ENCODE data around the gene HPGD.

HPGD gene

DNA sequence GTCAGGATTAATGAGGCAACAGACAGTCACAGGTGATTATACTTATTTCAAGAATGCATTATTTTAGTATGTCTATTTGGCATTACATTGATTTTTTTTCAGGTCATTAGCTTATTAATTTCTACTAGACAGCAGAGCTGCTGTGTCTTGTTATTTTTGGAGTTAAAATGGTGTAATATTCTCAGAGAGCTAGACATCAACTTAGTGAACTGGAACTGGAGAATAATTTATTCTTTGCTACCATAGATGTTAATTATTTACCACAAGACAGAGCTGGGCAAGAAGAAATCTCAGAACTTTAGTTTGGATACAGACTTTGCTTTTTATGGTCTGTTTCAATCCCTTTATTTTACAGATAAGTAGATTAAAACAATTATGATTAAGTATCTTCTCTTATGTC is 10.2 kb upstream of the HPGD start:
- no peak overlapping the region for H2AFZ ChIP-seq (ENCODE audit: low read depth, low read length, severe bottlenecking)
- no peak overlapping the region for H3K9ac ChIP-seq (ENCODE audit: low read length)
- no peak overlapping the region for H3K4me2 ChIP-seq (ENCODE audit: low read depth, low read length, poor library complexity, severe bottlenecking)
- H3F3A ChIP-seq (ENCODE audit: insufficient read depth) = no peaks in the 10 kb centered on the region
- TF ChIP-seq EZH2phosphoT487 (conservative IDR thresholded peaks at IDR 0.05; ENCODE audit: low read length) = no peak
- TF ChIP-seq CTCF (IDR thresholded peaks at IDR 0.05; ENCODE audit: insufficient read depth, low read length, poor library complexity, severe bottlenecking) = no peak
- H3K4me3 ChIP-seq (ENCODE audit: insufficient read depth, low read length, poor library complexity, severe bottlenecking) = no peak overlapping the region
- H3K27ac ChIP-seq (ENCODE audit: low read depth, low read length) = no peak overlapping the region
- no peaks in the 10 kb centered on the region for H4K20me1 ChIP-seq (ENCODE audit: low read depth, low read length)
- H3K27me3 ChIP-seq (ENCODE audit: low read length) = no peaks in the 10 kb centered on the region
- no peaks in the 10 kb centered on the region for H3K9me2 ChIP-seq (replicated peaks; ENCODE audit: insufficient read depth, low read length)
- no peaks in the 10 kb centered on the region for H3K9me3 ChIP-seq (ENCODE audit: insufficient read depth, low read length)
- H3K79me2 ChIP-seq (ENCODE audit: insufficient read depth, low read length) = no peaks in the 10 kb centered on the region
- H3K36me3 ChIP-seq (ENCODE audit: low read length) = no peaks in the 10 kb centered on the region

GRCh38 chr4:174531486-174531885 is 9.2 kb upstream of the HPGD start:
- Histone ChIP-seq H3K9ac (ENCODE audit: low read length) (no peak overlapping the region), H3K27ac (ENCODE audit: low read depth, low read length) (no peak overlapping the region), H3K9me2 (replicated peaks; ENCODE audit: insufficient read depth, low read length) (no peaks in the 10 kb centered on the region), H3K9me3 (ENCODE audit: insufficient read depth, low read length) (no peaks in the 10 kb centered on the region), H3F3A (ENCODE audit: insufficient read depth) (no peaks in the 10 kb centered on the region), H3K4me3 (ENCODE audit: insufficient read depth, low read length, poor library complexity, severe bottlenecking) (no peak overlapping the region), H3K79me2 (ENCODE audit: insufficient read depth, low read length) (no peaks in the 10 kb centered on the region), H2AFZ (ENCODE audit: low read depth, low read length, severe bottlenecking) (no peak overlapping the region), H4K20me1 (ENCODE audit: low read depth, low read length) (no peaks in the 10 kb centered on the region), H3K36me3 (ENCODE audit: low read length) (no peaks in the 10 kb centered on the region), H3K27me3 (ENCODE audit: low read length) (no peaks in the 10 kb centered on the region), H3K4me2 (ENCODE audit: low read depth, low read length, poor library complexity, severe bottlenecking) (no peak overlapping the region)
- TF ChIP-seq EZH2phosphoT487 (conservative IDR thresholded peaks at IDR 0.05; ENCODE audit: low read length) (no peak), CTCF (IDR thresholded peaks at IDR 0.05; ENCODE audit: insufficient read depth, low read length, poor library complexity, severe bottlenecking) (no peak)

DNA sequence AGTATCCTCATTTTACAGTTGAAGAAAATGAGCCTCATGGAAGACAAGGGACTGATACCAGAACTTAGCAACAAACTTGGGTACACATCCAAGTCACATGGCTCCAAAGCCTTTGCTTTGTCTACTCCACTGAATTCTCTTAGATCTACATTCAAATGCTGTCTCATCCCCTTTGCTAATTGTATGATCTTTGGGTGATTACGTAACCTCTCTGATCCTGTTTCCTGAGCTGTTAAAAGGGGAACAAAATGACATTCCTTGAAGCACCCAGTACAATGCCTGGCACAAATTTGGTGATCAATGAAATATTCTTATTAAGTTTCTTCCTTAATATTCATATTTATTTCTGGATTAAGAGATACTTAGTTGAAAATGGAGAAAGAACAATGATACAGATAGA is 5.9 kb upstream of the HPGD start:
- H3K9me3 ChIP-seq (ENCODE audit: insufficient read depth, low read length) = no peaks in the 10 kb centered on the region
- H3K79me2 ChIP-seq (ENCODE audit: insufficient read depth, low read length) = no peaks in the 10 kb centered on the region
- no peak for TF ChIP-seq CTCF (IDR thresholded peaks at IDR 0.05; ENCODE audit: insufficient read depth, low read length, poor library complexity, severe bottlenecking)
- no peak for TF ChIP-seq EZH2phosphoT487 (conservative IDR thresholded peaks at IDR 0.05; ENCODE audit: low read length)
- no peaks in the 10 kb centered on the region for H3K27me3 ChIP-seq (ENCODE audit: low read length)
- H3K4me2 ChIP-seq (ENCODE audit: low read depth, low read length, poor library complexity, severe bottlenecking) = no peak overlapping the region
- no peaks in the 10 kb centered on the region for H3K36me3 ChIP-seq (ENCODE audit: low read length)
- no peak overlapping the region for H2AFZ ChIP-seq (ENCODE audit: low read depth, low read length, severe bottlenecking)
- H3K27ac ChIP-seq (ENCODE audit: low read depth, low read length) = no peak overlapping the region
- no peaks in the 10 kb centered on the region for H3K9me2 ChIP-seq (replicated peaks; ENCODE audit: insufficient read depth, low read length)
- H3K4me3 ChIP-seq (ENCODE audit: insufficient read depth, low read length, poor library complexity, severe bottlenecking) = no peak overlapping the region
- H4K20me1 ChIP-seq (ENCODE audit: low read depth, low read length) = no peaks in the 10 kb centered on the region
- H3K9ac ChIP-seq (ENCODE audit: low read length) = no peak overlapping the region
- no peaks in the 10 kb centered on the region for H3F3A ChIP-seq (ENCODE audit: insufficient read depth)

DNA sequence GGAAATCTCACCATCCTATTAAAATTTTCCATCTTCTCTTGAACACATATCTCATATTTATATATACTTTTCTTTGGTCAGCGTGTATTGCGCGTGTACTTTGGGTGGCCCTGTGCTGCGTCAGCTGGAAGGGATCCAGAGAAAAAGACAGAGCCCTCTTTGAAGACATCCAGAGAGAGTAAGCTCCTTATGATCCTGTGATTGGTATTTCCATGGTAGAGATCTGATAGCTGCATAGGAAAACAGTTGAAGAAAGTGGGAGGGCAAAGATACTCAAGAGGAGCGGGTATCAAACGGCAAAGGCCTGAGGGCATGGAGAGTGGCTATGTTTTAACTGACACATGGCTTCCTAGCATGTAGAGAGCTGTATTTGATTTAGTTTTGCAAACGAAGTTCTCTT is 4.4 kb upstream of the HPGD start:
- no peaks in the 10 kb centered on the region for H3F3A ChIP-seq (ENCODE audit: insufficient read depth)
- no peak overlapping the region for H2AFZ ChIP-seq (ENCODE audit: low read depth, low read length, severe bottlenecking)
- H3K27ac ChIP-seq (ENCODE audit: low read depth, low read length) = no peak overlapping the region
- no peak overlapping the region for H3K4me2 ChIP-seq (ENCODE audit: low read depth, low read length, poor library complexity, severe bottlenecking)
- H3K4me3 ChIP-seq (ENCODE audit: insufficient read depth, low read length, poor library complexity, severe bottlenecking) = no peak overlapping the region
- no peaks in the 10 kb centered on the region for H4K20me1 ChIP-seq (ENCODE audit: low read depth, low read length)
- H3K79me2 ChIP-seq (ENCODE audit: insufficient read depth, low read length) = no peaks in the 10 kb centered on the region
- no peak overlapping the region for H3K9ac ChIP-seq (ENCODE audit: low read length)
- H3K36me3 ChIP-seq (ENCODE audit: low read length) = no peaks in the 10 kb centered on the region
- H3K27me3 ChIP-seq (ENCODE audit: low read length) = no peaks in the 10 kb centered on the region
- no peaks in the 10 kb centered on the region for H3K9me3 ChIP-seq (ENCODE audit: insufficient read depth, low read length)
- H3K9me2 ChIP-seq (replicated peaks; ENCODE audit: insufficient read depth, low read length) = no peaks in the 10 kb centered on the region
- TF ChIP-seq CTCF (IDR thresholded peaks at IDR 0.05; ENCODE audit: insufficient read depth, low read length, poor library complexity, severe bottlenecking) (no peak), EZH2phosphoT487 (conservative IDR thresholded peaks at IDR 0.05; ENCODE audit: low read length) (no peak)

Measured in SU-DHL-6 (cell line).